Loucy (cell line): ENCODE measurements around the gene GTF3C1.

ENCODE experiments used
- H2AFZ ChIP-seq: fragments of 200-600 bp; sonication (generic); 2 replicates; pipeline ENCODE4 v1.6.0; 2016; ENCODE audit warnings: antibody characterized with exemption, mild to moderate bottlenecking, low read length, moderate library complexity
- H3F3A ChIP-seq: fragments of 200-600 bp; 2 replicates; pipeline ENCODE4 v1.6.0; 2016; ENCODE audit warnings: antibody characterized with exemption, low read depth, mild to moderate bottlenecking
- H3K27me3 ChIP-seq: fragments of 200-600 bp; sonication (generic); 2 replicates; pipeline ENCODE4 v1.6.1; 2014; ENCODE audit warnings: low read length, mild to moderate bottlenecking; ENCODE audit not compliant: insufficient read depth, poor library complexity, severe bottlenecking
- H3K36me3 ChIP-seq: fragments of 200-600 bp; sonication (generic); 2 replicates; pipeline ENCODE4 v1.6.1; 2016; ENCODE audit warnings: low read length; ENCODE audit not compliant: insufficient read depth
- H3K4me1 ChIP-seq: fragments of 200-600 bp; sonication (generic); 2 replicates; pipeline ENCODE4 v1.5.1; 2014; ENCODE audit warnings: low read length, mild to moderate bottlenecking; ENCODE audit not compliant: insufficient read depth, poor library complexity, severe bottlenecking
- H3K4me2 ChIP-seq: fragments of 200-600 bp; sonication (generic); 2 replicates; pipeline ENCODE4 v1.6.0; 2014; ENCODE audit warnings: antibody characterized with exemption, low read length, low read depth, mild to moderate bottlenecking; ENCODE audit not compliant: poor library complexity, severe bottlenecking
- H3K4me3 ChIP-seq: fragments of 200-600 bp; sonication (generic); 2 replicates; pipeline ENCODE4 v1.5.1; 2014; ENCODE audit warnings: low read length, mild to moderate bottlenecking, mixed read lengths; ENCODE audit not compliant: poor library complexity, severe bottlenecking
- H3K79me2 ChIP-seq: fragments of 200-600 bp; sonication (generic); 2 replicates; pipeline ENCODE4 v1.6.1; 2014; ENCODE audit warnings: low read length; ENCODE audit not compliant: insufficient read depth
- H3K9ac ChIP-seq: fragments of 200-600 bp; sonication (generic); 2 replicates; pipeline ENCODE4 v1.6.0; 2014; ENCODE audit warnings: mild to moderate bottlenecking, low read depth, low read length, moderate library complexity; ENCODE audit not compliant: poor library complexity, severe bottlenecking
- H3K9me2 ChIP-seq: fragments of 200-600 bp; sonication (generic); replicated peaks from 2 replicates; pipeline ENCODE4 v1.6.1; 2016; ENCODE audit warnings: low read depth, low read length, mixed read lengths
- H3K9me3 ChIP-seq: fragments of 200-600 bp; sonication (generic); 2 replicates; pipeline ENCODE4 v1.6.1; 2014; ENCODE audit warnings: mild to moderate bottlenecking, antibody characterized with exemption, low read length, low read depth; ENCODE audit not compliant: insufficient read depth
- H4K20me1 ChIP-seq: fragments of 200-600 bp; sonication (generic); 2 replicates; pipeline ENCODE4 v1.6.0; 2014; ENCODE audit warnings: antibody characterized with exemption, low read length, mild to moderate bottlenecking; ENCODE audit not compliant: insufficient read depth, poor library complexity, severe bottlenecking
- EZH2phosphoT487 ChIP-seq: fragments of 200-600 bp; IDR thresholded peaks from 2 replicates; pipeline ENCODE4 v1.6.1; 2018; ENCODE audit warnings: antibody characterized with exemption, mild to moderate bottlenecking, moderate library complexity, borderline replicate concordance
- TF ChIP-seq, protein P1 (sequence below): fragments of 200-600 bp; sonication (generic); conservative IDR thresholded peaks from 2 replicates; pipeline ENCODE4 v1.5.1; 2014; ENCODE audit warnings: mild to moderate bottlenecking, antibody characterized with exemption, low read length

Gene GTF3C1

DNA sequence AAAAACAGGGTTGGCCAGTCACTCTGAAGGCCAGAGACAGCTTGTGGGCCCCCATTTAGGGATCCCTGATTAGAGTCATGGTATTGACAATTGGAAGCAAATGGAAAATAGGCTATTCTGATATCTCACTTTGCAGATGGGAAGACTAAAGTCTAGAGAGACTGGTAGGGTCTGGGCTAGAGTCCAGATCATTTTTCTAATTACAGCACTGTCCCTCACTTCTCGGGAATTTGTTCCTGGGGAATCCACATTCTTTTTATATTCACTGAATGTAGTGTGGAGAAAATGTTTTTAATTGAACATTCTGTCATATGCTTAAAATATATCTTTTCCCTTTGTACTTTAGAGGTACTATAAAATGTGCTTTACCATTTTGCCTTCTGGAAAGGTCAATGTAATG is 1.3 kb upstream of the GTF3C1 start:
- no peaks in the 10 kb centered on the region for H3K9me2 ChIP-seq
- peak overlapping the region; percentile 76 for H3K9ac ChIP-seq
- no peaks in the 10 kb centered on the region for H3K27me3 ChIP-seq
- H3K4me1 ChIP-seq = peaks cover 34% of the 10 kb centered on the region
- no peak overlapping the region for H2AFZ ChIP-seq
- no peaks in the 10 kb centered on the region for H3F3A ChIP-seq
- peak overlapping the region; percentile 91 for H3K4me2 ChIP-seq
- peaks cover 35% of the 10 kb centered on the region for H3K79me2 ChIP-seq
- peak overlapping the region; percentile 98 for H3K4me3 ChIP-seq
- peaks cover 11% of the 10 kb centered on the region for H4K20me1 ChIP-seq
- no peaks in the 10 kb centered on the region for H3K36me3 ChIP-seq
- H3K9me3 ChIP-seq = no peaks in the 10 kb centered on the region
- TF ChIP-seq EZH2phosphoT487 = no peak
- TF ChIP-seq, protein P1, sequence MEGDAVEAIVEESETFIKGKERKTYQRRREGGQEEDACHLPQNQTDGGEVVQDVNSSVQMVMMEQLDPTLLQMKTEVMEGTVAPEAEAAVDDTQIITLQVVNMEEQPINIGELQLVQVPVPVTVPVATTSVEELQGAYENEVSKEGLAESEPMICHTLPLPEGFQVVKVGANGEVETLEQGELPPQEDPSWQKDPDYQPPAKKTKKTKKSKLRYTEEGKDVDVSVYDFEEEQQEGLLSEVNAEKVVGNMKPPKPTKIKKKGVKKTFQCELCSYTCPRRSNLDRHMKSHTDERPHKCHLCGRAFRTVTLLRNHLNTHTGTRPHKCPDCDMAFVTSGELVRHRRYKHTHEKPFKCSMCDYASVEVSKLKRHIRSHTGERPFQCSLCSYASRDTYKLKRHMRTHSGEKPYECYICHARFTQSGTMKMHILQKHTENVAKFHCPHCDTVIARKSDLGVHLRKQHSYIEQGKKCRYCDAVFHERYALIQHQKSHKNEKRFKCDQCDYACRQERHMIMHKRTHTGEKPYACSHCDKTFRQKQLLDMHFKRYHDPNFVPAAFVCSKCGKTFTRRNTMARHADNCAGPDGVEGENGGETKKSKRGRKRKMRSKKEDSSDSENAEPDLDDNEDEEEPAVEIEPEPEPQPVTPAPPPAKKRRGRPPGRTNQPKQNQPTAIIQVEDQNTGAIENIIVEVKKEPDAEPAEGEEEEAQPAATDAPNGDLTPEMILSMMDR = no peak

DNA sequence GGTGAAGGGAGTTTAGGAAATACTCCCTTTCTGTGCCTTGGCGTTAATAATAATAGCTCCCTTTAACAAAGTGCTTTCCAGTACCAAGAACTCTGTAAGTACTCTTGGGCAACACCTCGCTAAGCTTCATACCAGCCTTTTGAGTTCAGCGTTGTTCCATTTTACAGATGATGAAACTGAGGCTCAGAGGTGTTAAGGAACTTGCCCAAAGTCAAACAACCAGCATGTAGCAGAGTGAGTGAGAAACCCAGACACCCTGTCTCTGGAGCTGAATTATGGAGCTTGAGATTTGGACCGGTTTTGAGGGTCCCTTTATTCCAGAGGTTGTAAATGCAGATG is 838 bp upstream of the GTF3C1 start:
- peaks cover 11% of the 10 kb centered on the region for H4K20me1 ChIP-seq
- H3K9ac ChIP-seq = peak overlapping the region; percentile 76
- TF ChIP-seq, protein P1 = no peak
- TF ChIP-seq EZH2phosphoT487 = no peak
- H3K4me3 ChIP-seq = peak overlapping the region; percentile 98
- H3K4me1 ChIP-seq = peaks cover 34% of the 10 kb centered on the region
- H3K27me3 ChIP-seq = no peaks in the 10 kb centered on the region
- H3K36me3 ChIP-seq = peaks cover 1% of the 10 kb centered on the region; the same call in 1 of the 2 replicates
- H3K9me2 ChIP-seq = no peaks in the 10 kb centered on the region
- peaks cover 35% of the 10 kb centered on the region for H3K79me2 ChIP-seq
- peak overlapping the region; percentile 91 for H3K4me2 ChIP-seq
- no peaks in the 10 kb centered on the region for H3F3A ChIP-seq
- H3K9me3 ChIP-seq = no peaks in the 10 kb centered on the region
- peak overlapping the region; percentile 93; the same call in 1 of the 2 replicates for H2AFZ ChIP-seq

DNA sequence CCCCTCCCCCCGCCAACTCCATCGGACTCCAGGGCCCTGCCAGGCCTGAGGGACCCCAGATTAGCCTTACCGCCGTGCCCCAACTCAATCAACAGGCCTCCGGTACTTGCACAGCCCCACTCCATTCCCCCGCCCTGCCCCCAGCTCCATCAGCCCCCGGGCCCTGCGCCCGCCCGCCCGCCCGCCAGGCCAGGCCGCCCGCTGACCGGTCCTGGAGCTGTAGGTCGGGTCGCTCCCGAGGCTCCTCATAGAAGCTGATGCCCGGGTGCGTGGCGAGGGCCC is 308 bp downstream of the GTF3C1 start:
- no peaks in the 10 kb centered on the region for H3K9me3 ChIP-seq
- no peaks in the 10 kb centered on the region for H3F3A ChIP-seq
- H3K9ac ChIP-seq = peak overlapping the region; percentile 74
- peaks cover 34% of the 10 kb centered on the region for H3K4me1 ChIP-seq
- peak overlapping the region; percentile 98 for H3K4me3 ChIP-seq
- H3K9me2 ChIP-seq = no peaks in the 10 kb centered on the region
- peaks cover 38% of the 10 kb centered on the region for H3K79me2 ChIP-seq
- TF ChIP-seq, protein P1 = no peak
- TF ChIP-seq EZH2phosphoT487 = no peak
- H2AFZ ChIP-seq = 0 out of 2 replicates have a peak overlapping the region, but pooled peaks have one; percentile 73
- no peaks in the 10 kb centered on the region for H3K27me3 ChIP-seq
- peaks cover 11% of the 10 kb centered on the region for H4K20me1 ChIP-seq
- H3K4me2 ChIP-seq = peak overlapping the region; percentile 78
- peaks cover 13% of the 10 kb centered on the region; the same call in 1 of the 2 replicates for H3K36me3 ChIP-seq
